ENCODE data around the gene PCYT2. TPM values are rescaled to one million over a fixed set of nuclear protein-coding genes. Genes with fewer than 3 reads are reported as not detected.

The PCYT2 gene
- total RNA-seq, 1 experiment from 2014 or later: 151 TPM

GRCh38 chr17:81863833-81864768, 47.1 kb downstream of the PCYT2 start:
- ChIA-PET POLR2A (no interaction called here), CTCF (interaction anchor here (0.6 kb wide), 1 partner anchor 9 kb away, joined by 3 read pairs; no protein-coding TSS in a partner anchor)
- peaks cover 27% of the 10 kb centered on the region for H3K4me1 Mint-ChIP-seq (ENCODE audit: low read depth, unreplicated experiment)
- DNase-seq: peak in 1 of 2 experiments; percentile 45
- BruUV-seq (replicated peaks): no TSS peak
- no peaks in the 10 kb centered on the region for H3K9me3 ChIP-seq
- peaks cover 98% of the 10 kb centered on the region for H3K36me3 Mint-ChIP-seq (ENCODE audit: insufficient read depth, unreplicated experiment)
- peaks cover 2% of the 10 kb centered on the region for H3K36me3 ChIP-seq (ENCODE audit: control insufficient read depth, insufficient read depth, low read length)
- peak overlapping the region; percentile 55 for H3K27ac Mint-ChIP-seq (ENCODE audit: unreplicated experiment)
- no peaks in the 10 kb centered on the region for H3K27me3 ChIP-seq (replicated peaks; ENCODE audit: control insufficient read depth, insufficient read depth, low read length)
- H3K27me3 Mint-ChIP-seq (ENCODE audit: insufficient read depth, unreplicated experiment): no peaks in the 10 kb centered on the region
- H3K9me3 Mint-ChIP-seq (ENCODE audit: unreplicated experiment): no peaks in the 10 kb centered on the region
- H3K4me3 ChIP-seq (ENCODE audit: low read depth, low read length): no peak overlapping the region
- H3K4me3 Mint-ChIP-seq (ENCODE audit: unreplicated experiment): peak overlapping the region; percentile 33
- TF ChIP-seq CTCF (IDR thresholded peaks at IDR 0.05; ENCODE audit: insufficient read depth in 1 of 2, low read depth in 1 of 2, low read length in 1 of 2, severe bottlenecking in 1 of 2, unreplicated experiment in 1 of 2): no peak
- H3K4me1 ChIP-seq: peaks cover 38% of the 10 kb centered on the region
- intact Hi-C loops (cut with micrococcal nuclease; ENCODE audit: unreplicated experiment): no loop called here

GRCh38 chr17:81863123-81863675, 48.0 kb downstream of the PCYT2 start:
- Histone ChIP-seq H3K4me1 (peaks cover 39% of the 10 kb centered on the region), H3K4me3 (ENCODE audit: low read depth, low read length) (no peak overlapping the region)
- POLR2A ChIA-PET: no interaction called here

More at GRCh38 chr17:81863123-81863675, 48.0 kb downstream of the PCYT2 start:
- no peaks in the 10 kb centered on the region for H3K9me3 ChIP-seq
- no peaks in the 10 kb centered on the region for H3K27me3 Mint-ChIP-seq (ENCODE audit: insufficient read depth, unreplicated experiment)
- no peak for TF ChIP-seq CTCF (IDR thresholded peaks at IDR 0.05; ENCODE audit: insufficient read depth in 1 of 2, low read depth in 1 of 2, low read length in 1 of 2, severe bottlenecking in 1 of 2, unreplicated experiment in 1 of 2)
- no peaks in the 10 kb centered on the region for H3K9me3 Mint-ChIP-seq (ENCODE audit: unreplicated experiment)
- H3K36me3 ChIP-seq (ENCODE audit: control insufficient read depth, insufficient read depth, low read length): peaks cover 6% of the 10 kb centered on the region
- H3K36me3 Mint-ChIP-seq (ENCODE audit: insufficient read depth, unreplicated experiment): peaks cover 98% of the 10 kb centered on the region
- intact Hi-C loops (cut with micrococcal nuclease; ENCODE audit: unreplicated experiment): no loop called here
- peaks cover 27% of the 10 kb centered on the region for H3K4me1 Mint-ChIP-seq (ENCODE audit: low read depth, unreplicated experiment)
- H3K27me3 ChIP-seq (replicated peaks; ENCODE audit: control insufficient read depth, insufficient read depth, low read length): no peaks in the 10 kb centered on the region
- H3K4me3 Mint-ChIP-seq (ENCODE audit: unreplicated experiment): peak overlapping the region; percentile 69
- H3K27ac Mint-ChIP-seq (ENCODE audit: unreplicated experiment): peak overlapping the region; percentile 83
- CTCF ChIA-PET: interaction anchor here (0.6 kb wide), 1 partner anchor 10 kb away, joined by 3 read pairs; no protein-coding TSS in a partner anchor
- no TSS peak for BruUV-seq (replicated peaks)
- DNase-seq: no peak

Measured in Caco-2 (cell line).